SH-SY5Y (cell line): Measurements from ENCODE around the gene FKBP1A.

Source experiments
- GATA2 ChIP-seq: IDR thresholded peaks from 2 replicates; pipeline ENCODE4 v1.6.1; 2011; ENCODE audit warnings: mild to moderate bottlenecking, low read depth, low read length
- GATA3 ChIP-seq: IDR thresholded peaks from 2 replicates; pipeline ENCODE4 v1.6.1; 2011; ENCODE audit warnings: low read depth, mild to moderate bottlenecking, low read length, moderate library complexity

- TF ChIP-seq GATA2 (no peak), GATA3 (no peak)
Measured at GRCh38 chr20:1371830-1372539, 20.9 kb downstream of the FKBP1A start.
